Measurements from ENCODE around the gene PCCB.

PCCB gene

GRCh38 chr3:136276049-136276755 is 26.1 kb downstream of the PCCB start:
- no peak overlapping the region for H3K4me3 ChIP-seq (replicated peaks; ENCODE audit: low read depth, low read length)
- TF ChIP-seq CTCF (IDR thresholded peaks at IDR 0.05; ENCODE audit: low read depth, low read length, missing control alignments), result peak; percentile 14
- no peak for DNase-seq (ENCODE audit: extremely low read depth, low read depth)

DNA sequence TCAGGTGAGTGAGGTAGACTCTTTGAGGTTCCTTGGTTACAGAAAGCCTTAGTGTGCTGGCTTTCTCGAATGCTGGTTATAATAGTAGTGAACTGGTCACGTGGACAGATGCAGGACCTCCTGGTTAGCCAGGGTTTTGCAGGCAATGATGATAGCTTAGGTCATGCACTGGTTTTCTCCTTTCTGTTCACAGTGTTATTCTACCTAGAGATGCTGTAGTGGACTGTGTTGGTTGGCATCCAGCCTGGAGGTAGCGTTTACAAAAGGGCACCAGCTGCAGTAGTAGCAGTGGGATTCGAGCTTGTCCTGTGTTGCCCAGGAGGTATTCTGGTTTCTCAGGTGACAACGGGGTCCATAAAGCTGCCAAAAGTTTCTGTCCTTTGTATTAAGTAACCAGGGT is 27.0 kb downstream of the PCCB start:
- no peak for TF ChIP-seq CTCF (IDR thresholded peaks at IDR 0.05; ENCODE audit: low read depth, low read length, missing control alignments)
- H3K4me3 ChIP-seq (replicated peaks; ENCODE audit: low read depth, low read length), result no peak overlapping the region
- no peak for DNase-seq (ENCODE audit: extremely low read depth, low read depth)

- DNase-seq (ENCODE audit: extremely low read depth, low read depth), result no peak
- H3K4me3 ChIP-seq (replicated peaks; ENCODE audit: low read depth, low read length), result no peak overlapping the region
- no peak for TF ChIP-seq CTCF (IDR thresholded peaks at IDR 0.05; ENCODE audit: low read depth, low read length, missing control alignments)
Measured at GRCh38 chr3:136277634-136278033, 27.5 kb downstream of the PCCB start.

DNA sequence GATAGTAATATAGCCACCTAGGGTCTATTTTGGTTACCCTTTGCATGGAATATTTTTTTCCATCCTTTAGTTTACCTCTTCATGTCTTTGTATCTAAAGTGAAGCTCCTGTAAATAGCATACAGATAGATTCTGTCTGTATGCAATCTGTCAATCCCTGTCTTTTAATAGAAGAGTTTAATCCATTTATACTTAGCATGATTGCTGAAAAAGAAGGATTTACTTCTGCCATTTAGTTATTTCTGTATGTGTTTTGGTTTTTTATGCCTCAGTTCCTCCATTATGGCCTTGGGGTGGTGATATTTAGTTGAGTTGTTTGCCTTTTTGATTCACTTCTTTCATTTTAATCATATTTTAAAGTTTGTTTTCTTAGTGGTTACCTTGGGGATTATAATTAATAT is 29.0 kb downstream of the PCCB start:
- TF ChIP-seq CTCF (IDR thresholded peaks at IDR 0.05; ENCODE audit: low read depth, low read length, missing control alignments), result no peak
- DNase-seq (ENCODE audit: extremely low read depth, low read depth), result no peak
- H3K4me3 ChIP-seq (replicated peaks; ENCODE audit: low read depth, low read length), result no peak overlapping the region

DNA sequence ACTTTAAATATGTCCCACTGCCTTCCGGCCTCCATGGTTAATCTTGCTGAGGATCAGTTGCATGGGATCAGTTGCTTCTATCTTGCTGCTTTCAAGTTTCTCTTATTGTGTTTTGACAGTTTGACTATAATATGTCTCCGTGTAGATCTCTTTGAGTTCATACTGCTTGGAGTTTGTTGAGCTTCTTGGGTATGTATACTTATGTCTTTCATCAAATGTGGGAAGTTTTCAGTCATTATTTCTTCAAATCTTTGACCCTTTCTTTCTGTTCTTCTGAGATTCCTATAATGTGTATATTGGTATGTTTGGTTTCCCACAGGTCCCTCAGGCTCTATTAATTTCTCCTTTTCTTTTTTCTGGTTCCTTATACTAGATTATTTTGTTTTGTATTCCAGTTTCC is 30.8 kb downstream of the PCCB start:
- TF ChIP-seq CTCF (IDR thresholded peaks at IDR 0.05; ENCODE audit: low read depth, low read length, missing control alignments), result no peak
- no peak for DNase-seq (ENCODE audit: extremely low read depth, low read depth)
- no peak overlapping the region for H3K4me3 ChIP-seq (replicated peaks; ENCODE audit: low read depth, low read length)

GRCh38 chr3:136281966-136282520 is 31.9 kb downstream of the PCCB start:
- H3K4me3 ChIP-seq (replicated peaks; ENCODE audit: low read depth, low read length), result no peak overlapping the region
- no peak for DNase-seq (ENCODE audit: extremely low read depth, low read depth)
- TF ChIP-seq CTCF (IDR thresholded peaks at IDR 0.05; ENCODE audit: low read depth, low read length, missing control alignments), result no peak
